ENCODE results near the gene DOCK9. TPM values are rescaled to one million over a fixed set of nuclear protein-coding genes. Genes with fewer than 3 reads are reported as not detected.

Gene DOCK9
- total RNA-seq, 4 donors from 2014 or later = 127 to 191 (median 154) TPM

- Histone ChIP-seq H3K9me3 (no peaks in the 10 kb centered on the region), H3K4me1 (peaks cover 25 to 32% (median 26%) of the 10 kb centered on the region in 4 donors), H3K27ac (replicated peaks in 1 of 4) (no peak overlapping the region), H3K36me3 (peaks cover 0 to 52% (median 27%) of the 10 kb centered on the region in 4 donors), H3K27me3 (no peaks in the 10 kb centered on the region), H3K4me3 (no peak overlapping the region)
- no peak for DNase-seq (ENCODE audit: extremely low spot score)
- no peak for TF ChIP-seq EP300 (IDR thresholded peaks at IDR 0.05)
- no peak for TF ChIP-seq POLR2A (IDR thresholded peaks at IDR 0.05; ENCODE audit: low read depth)
- TF ChIP-seq CTCF (IDR thresholded peaks at IDR 0.05) = no peak
- no peak for TF ChIP-seq POLR2AphosphoS5 (IDR thresholded peaks at IDR 0.05)
- intact Hi-C loops (cut with DNase I) = no loop called here
- 82% methylated on average over 5 of the region's 5 CpGs for WGBS
Observed at GRCh38 chr13:98921015-98921580, 56.8 kb downstream of the DOCK9 start.

GRCh38 chr13:98919566-98919965 lies 58.3 kb downstream of the DOCK9 start:
- no peak for TF ChIP-seq CTCF (IDR thresholded peaks at IDR 0.05)
- TF ChIP-seq EP300 (IDR thresholded peaks at IDR 0.05) = no peak
- no peak for TF ChIP-seq POLR2A (IDR thresholded peaks at IDR 0.05; ENCODE audit: low read depth)
- TF ChIP-seq POLR2AphosphoS5 (IDR thresholded peaks at IDR 0.05) = no peak
- intact Hi-C loops (cut with DNase I) = no loop called here
- peaks cover 22 to 34% (median 30%) of the 10 kb centered on the region in 4 donors for H3K4me1 ChIP-seq
- no peaks in the 10 kb centered on the region for H3K9me3 ChIP-seq
- DNase-seq (ENCODE audit: extremely low spot score) = no peak
- no peak overlapping the region for H3K4me3 ChIP-seq
- H3K27me3 ChIP-seq = no peaks in the 10 kb centered on the region
- WGBS = 88% methylated on average over 2 of the region's 2 CpGs
- H3K27ac ChIP-seq (replicated peaks in 1 of 4) = no peak overlapping the region
- H3K36me3 ChIP-seq = peaks cover 0 to 55% (median 37%) of the 10 kb centered on the region in 4 donors

GRCh38 chr13:98918771-98919170 lies 59.1 kb downstream of the DOCK9 start:
- Histone ChIP-seq H3K27ac (replicated peaks in 1 of 4) (no peak overlapping the region), H3K9me3 (no peaks in the 10 kb centered on the region), H3K4me1 (peaks cover 27 to 31% (median 30%) of the 10 kb centered on the region in 4 donors), H3K36me3 (peaks cover 0 to 60% (median 37%) of the 10 kb centered on the region in 4 donors), H3K4me3 (no peak overlapping the region), H3K27me3 (no peaks in the 10 kb centered on the region)
- intact Hi-C loops (cut with DNase I) = no loop called here
- no peak for DNase-seq (ENCODE audit: extremely low spot score)
- TF ChIP-seq CTCF (IDR thresholded peaks at IDR 0.05) (no peak), POLR2AphosphoS5 (IDR thresholded peaks at IDR 0.05) (peak; percentile 8)
- 73% methylated on average over 4 of the region's 4 CpGs for WGBS

DNA sequence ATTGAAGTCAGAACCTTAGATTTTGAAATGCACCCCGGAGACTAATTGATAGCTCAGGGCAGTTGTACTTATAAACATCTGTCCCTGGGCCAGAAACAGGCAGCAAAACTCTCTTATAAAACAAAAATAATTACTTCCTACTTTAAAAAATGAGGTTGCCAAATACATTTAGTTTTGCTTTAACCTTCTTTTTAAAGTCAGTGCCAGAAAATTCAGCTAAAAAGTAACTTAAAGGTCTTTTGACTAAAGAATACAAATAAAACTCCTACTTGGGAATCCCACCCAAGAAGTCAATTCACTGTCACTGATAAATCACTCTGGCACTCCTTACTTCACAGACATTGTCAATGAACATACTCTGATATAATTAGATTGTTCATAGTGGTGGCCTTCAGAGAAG lies 60.7 kb downstream of the DOCK9 start:
- peaks cover 0 to 54% (median 33%) of the 10 kb centered on the region in 4 donors for H3K36me3 ChIP-seq
- intact Hi-C loops (cut with DNase I) = no loop called here
- H3K9me3 ChIP-seq = no peaks in the 10 kb centered on the region
- no peaks in the 10 kb centered on the region for H3K27me3 ChIP-seq
- 44% methylated on average over 1 of the region's 1 CpG for WGBS
- H3K4me1 ChIP-seq = peaks cover 24 to 31% (median 29%) of the 10 kb centered on the region in 4 donors
- TF ChIP-seq POLR2AphosphoS5 (IDR thresholded peaks at IDR 0.05) = no peak
- TF ChIP-seq CTCF (IDR thresholded peaks at IDR 0.05) = no peak
- TF ChIP-seq EP300 (IDR thresholded peaks at IDR 0.05) = no peak
- TF ChIP-seq POLR2A (IDR thresholded peaks at IDR 0.05; ENCODE audit: low read depth) = no peak
- H3K4me3 ChIP-seq = no peak overlapping the region
- H3K27ac ChIP-seq (replicated peaks in 1 of 4) = peak overlapping the region in 1 of 4 donors; percentile 2
- DNase-seq (ENCODE audit: extremely low spot score) = no peak

GRCh38 chr13:98916403-98916802 lies 61.5 kb downstream of the DOCK9 start:
- Histone ChIP-seq H3K4me3 (no peak overlapping the region), H3K27me3 (no peaks in the 10 kb centered on the region), H3K27ac (replicated peaks in 1 of 4) (no peak overlapping the region), H3K9me3 (no peaks in the 10 kb centered on the region), H3K36me3 (peaks cover 0 to 47% (median 27%) of the 10 kb centered on the region in 4 donors), H3K4me1 (peaks cover 22 to 31% (median 27%) of the 10 kb centered on the region in 4 donors)
- DNase-seq (ENCODE audit: extremely low spot score) = no peak
- intact Hi-C loops (cut with DNase I) = no loop called here
- no CpG with 5 or more reads among the region's 1 CpG for WGBS
- no peak for TF ChIP-seq CTCF (IDR thresholded peaks at IDR 0.05)
- TF ChIP-seq EP300 (IDR thresholded peaks at IDR 0.05) = no peak
- no peak for TF ChIP-seq POLR2AphosphoS5 (IDR thresholded peaks at IDR 0.05)
- TF ChIP-seq POLR2A (IDR thresholded peaks at IDR 0.05; ENCODE audit: low read depth) = no peak

All from esophagus muscularis mucosa (tissue), 4 donors.